ENCODE measurements around the gene AMBRA1. TPM values are rescaled to one million over a fixed set of nuclear protein-coding genes. Genes with fewer than 3 reads are reported as not detected.
A peak's percentile ranks its signal among the peaks of the same experiment; 100 is the strongest.

Gene AMBRA1
- total and polyA plus RNA-seq, 2 donors from 2014 or later: 8.0 to 32.6 TPM

DNA sequence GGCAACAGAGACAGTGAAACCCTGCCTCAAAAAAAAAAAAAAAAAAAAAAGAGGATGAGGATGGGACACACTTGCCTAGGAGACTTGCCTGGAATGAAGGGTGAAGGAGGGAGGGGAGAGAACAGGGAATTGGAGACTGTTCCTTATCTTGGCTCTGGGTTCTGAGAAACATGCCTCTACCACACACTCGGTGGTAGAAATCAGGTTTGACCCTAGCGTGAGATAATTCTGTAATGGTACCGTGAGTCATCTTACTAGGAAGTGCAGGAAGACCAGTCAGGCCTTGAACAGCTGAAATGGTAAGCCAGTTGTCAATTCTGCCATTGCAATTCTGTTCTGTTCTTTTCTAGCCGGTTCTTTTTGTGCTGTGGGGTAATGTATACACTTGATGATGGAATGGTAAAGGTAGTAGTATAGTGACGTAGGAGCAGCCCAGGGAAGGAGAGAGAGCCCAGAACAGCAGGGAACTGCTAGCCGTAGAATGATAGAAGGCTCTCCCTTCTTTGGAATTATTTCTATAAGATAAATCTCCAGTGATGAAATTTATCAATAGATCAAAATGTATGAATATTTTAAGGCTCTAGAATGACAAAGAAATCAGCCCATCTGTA, 3.9 kb upstream of the AMBRA1 start:
- no peak overlapping the region for H3K27ac ChIP-seq (ENCODE audit: low read depth in 2 of 2, low read length in 2 of 2)
- H3K9me3 ChIP-seq (ENCODE audit: control insufficient read depth in 2 of 3, insufficient read depth in 1 of 3, low read length in 3 of 3): no peaks in the 10 kb centered on the region
- FAIRE-seq (no peak), DNase-seq (no peak)
- H3K9ac ChIP-seq (ENCODE audit: low read length in 3 of 3): no peak overlapping the region
- H3K4me1 ChIP-seq (ENCODE audit: control insufficient read depth in 2 of 3, insufficient read depth in 2 of 3, low read depth in 1 of 3, low read length in 3 of 3): peaks cover 0 to 5% (median 2%) of the 10 kb centered on the region in 3 donors
- H3K4me3 ChIP-seq (ENCODE audit: low read length in 3 of 3): no peak overlapping the region
- no peak for TF ChIP-seq CTCF (IDR thresholded peaks at IDR 0.05; ENCODE audit: borderline replicate concordance, extremely low read depth, insufficient read depth)
- intact Hi-C loops (cut with DNase I): no loop called here
- no peaks in the 10 kb centered on the region for H3K36me3 ChIP-seq (ENCODE audit: control insufficient read depth in 2 of 3, insufficient read depth in 3 of 3, low read length in 3 of 3)
- no peaks in the 10 kb centered on the region for H3K27me3 ChIP-seq (ENCODE audit: control insufficient read depth, insufficient read depth, low read length)

- Histone ChIP-seq H3K27ac (ENCODE audit: low read depth in 2 of 2, low read length in 2 of 2) (no peak overlapping the region), H3K4me1 (ENCODE audit: control insufficient read depth in 2 of 3, insufficient read depth in 2 of 3, low read depth in 1 of 3, low read length in 3 of 3) (peaks cover 0 to 6% (median 4%) of the 10 kb centered on the region in 3 donors), H3K4me3 (ENCODE audit: low read length in 3 of 3) (no peak overlapping the region), H3K9me3 (ENCODE audit: control insufficient read depth in 2 of 3, insufficient read depth in 1 of 3, low read length in 3 of 3) (no peaks in the 10 kb centered on the region), H3K9ac (ENCODE audit: low read length in 3 of 3) (no peak overlapping the region), H3K36me3 (ENCODE audit: control insufficient read depth in 2 of 3, insufficient read depth in 3 of 3, low read length in 3 of 3) (no peaks in the 10 kb centered on the region), H3K27me3 (ENCODE audit: control insufficient read depth, insufficient read depth, low read length) (no peaks in the 10 kb centered on the region)
- TF ChIP-seq CTCF (IDR thresholded peaks at IDR 0.05; ENCODE audit: borderline replicate concordance, extremely low read depth, insufficient read depth): no peak
- no peak for FAIRE-seq
- DNase-seq: no peak
- intact Hi-C loops (cut with DNase I): no loop called here
These were observed 3.3 kb upstream of the AMBRA1 start for GRCh38 chr11:46597155-46597554.

- intact Hi-C loops (cut with DNase I): no loop called here
- Histone ChIP-seq H3K4me3 (ENCODE audit: low read length in 3 of 3) (no peak overlapping the region), H3K9me3 (ENCODE audit: control insufficient read depth in 2 of 3, insufficient read depth in 1 of 3, low read length in 3 of 3) (no peaks in the 10 kb centered on the region), H3K9ac (ENCODE audit: low read length in 3 of 3) (no peak overlapping the region), H3K36me3 (ENCODE audit: control insufficient read depth in 2 of 3, insufficient read depth in 3 of 3, low read length in 3 of 3) (no peaks in the 10 kb centered on the region), H3K27ac (ENCODE audit: low read depth in 2 of 2, low read length in 2 of 2) (no peak overlapping the region), H3K4me1 (ENCODE audit: control insufficient read depth in 2 of 3, insufficient read depth in 2 of 3, low read depth in 1 of 3, low read length in 3 of 3) (peaks cover 4 to 12% (median 7%) of the 10 kb centered on the region in 3 donors), H3K27me3 (ENCODE audit: control insufficient read depth, insufficient read depth, low read length) (no peaks in the 10 kb centered on the region)
- TF ChIP-seq CTCF (IDR thresholded peaks at IDR 0.05; ENCODE audit: borderline replicate concordance, extremely low read depth, insufficient read depth): no peak
- FAIRE-seq (no peak), DNase-seq (no peak)
These were observed 962 bp upstream of the AMBRA1 start for GRCh38 chr11:46594785-46595184.

DNA sequence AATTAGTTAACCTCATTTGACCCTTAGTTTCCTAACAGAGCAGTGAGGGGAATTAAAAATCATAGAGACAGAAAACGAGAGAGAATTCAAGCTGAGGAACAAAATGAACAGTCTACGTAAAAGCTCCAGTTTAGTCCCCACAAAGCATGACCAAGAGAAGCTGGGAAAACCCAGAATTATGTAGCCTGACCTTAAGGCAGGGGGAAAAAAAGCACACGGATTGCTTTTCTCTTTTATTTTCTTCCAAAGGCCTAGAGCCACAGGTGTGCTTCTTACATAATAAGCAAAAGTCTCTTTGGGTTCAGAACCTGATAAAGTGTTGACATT, 514 bp upstream of the AMBRA1 start:
- peak overlapping the region in 2 of 3 donors; percentile 78 to 84 for H3K9ac ChIP-seq (ENCODE audit: low read length in 3 of 3)
- FAIRE-seq: no peak
- H3K27me3 ChIP-seq (ENCODE audit: control insufficient read depth, insufficient read depth, low read length): no peaks in the 10 kb centered on the region
- TF ChIP-seq CTCF (IDR thresholded peaks at IDR 0.05; ENCODE audit: borderline replicate concordance, extremely low read depth, insufficient read depth): no peak
- peak overlapping the region; percentile 59 to 64 for H3K27ac ChIP-seq (ENCODE audit: low read depth in 2 of 2, low read length in 2 of 2)
- H3K9me3 ChIP-seq (ENCODE audit: control insufficient read depth in 2 of 3, insufficient read depth in 1 of 3, low read length in 3 of 3): no peaks in the 10 kb centered on the region
- DNase-seq: no peak
- peak overlapping the region; percentile 79 to 90 (median 79) for H3K4me3 ChIP-seq (ENCODE audit: low read length in 3 of 3)
- no peaks in the 10 kb centered on the region for H3K36me3 ChIP-seq (ENCODE audit: control insufficient read depth in 2 of 3, insufficient read depth in 3 of 3, low read length in 3 of 3)
- intact Hi-C loops (cut with DNase I): no loop called here
- peaks cover 4 to 12% (median 7%) of the 10 kb centered on the region in 3 donors for H3K4me1 ChIP-seq (ENCODE audit: control insufficient read depth in 2 of 3, insufficient read depth in 2 of 3, low read depth in 1 of 3, low read length in 3 of 3)
